Measurements from ENCODE around the gene SPNS2.
"Not testable (repeated sequence)": the region's sequence is repeated elsewhere in the genome, so short reads cannot be mapped to it uniquely, and the experiment has no call there.

The SPNS2 gene

GRCh38 chr17:4576161-4576558 is 77.5 kb downstream of the SPNS2 start:
- DNase-seq: no peak

- no peak for DNase-seq
These were observed 78.1 kb downstream of the SPNS2 start for GRCh38 chr17:4576729-4577322.

GRCh38 chr17:4577386-4577993 is 78.8 kb downstream of the SPNS2 start:
- DNase-seq: no peak

- DNase-seq: not testable (repeated sequence)
These were observed 79.7 kb downstream of the SPNS2 start for GRCh38 chr17:4578349-4578748.

- no peak for DNase-seq
These were observed 81.0 kb downstream of the SPNS2 start for GRCh38 chr17:4579678-4580077.

- DNase-seq: no peak
These were observed 81.6 kb downstream of the SPNS2 start for GRCh38 chr17:4580291-4580690.

- DNase-seq: no peak
These were observed 83.4 kb downstream of the SPNS2 start for GRCh38 chr17:4582101-4582501.

GRCh38 chr17:4582691-4583090 is 84.0 kb downstream of the SPNS2 start:
- no peak for DNase-seq

- no peak for DNase-seq
These were observed 84.5 kb downstream of the SPNS2 start for GRCh38 chr17:4583206-4583605.

- no peak for DNase-seq
These were observed 85.1 kb downstream of the SPNS2 start for GRCh38 chr17:4583782-4584100.

GRCh38 chr17:4584101-4584916 is 85.6 kb downstream of the SPNS2 start, which contains the start of gene SMTNL2:
TSS of gene SMTNL2 (plus strand) at chr17:4584529. CDS start at chr17:4584606, 77 bp downstream.
- DNase-seq: no peak

- DNase-seq: no peak
These were observed 86.4 kb downstream of the SPNS2 start for GRCh38 chr17:4584917-4585637.

- no peak for DNase-seq
These were observed 86.9 kb downstream of the SPNS2 start for GRCh38 chr17:4585638-4585994.

GRCh38 chr17:4586043-4586442 is 87.4 kb downstream of the SPNS2 start:
- DNase-seq: no peak

GRCh38 chr17:4587195-4587594 is 88.5 kb downstream of the SPNS2 start:
- DNase-seq: no peak

GRCh38 chr17:4587803-4588202 is 89.1 kb downstream of the SPNS2 start:
- no peak for DNase-seq

GRCh38 chr17:4588391-4588790 is 89.7 kb downstream of the SPNS2 start:
- DNase-seq: no peak
